WTC11 (cell line): Measurements from ENCODE around the gene TMEM108. TPM values are rescaled to one million over a fixed set of nuclear protein-coding genes. Genes with fewer than 3 reads are reported as not detected.

Source experiments
- ATAC-seq: fragments of 200-7000 bp; cut with Tn5 transposase; 2 replicates; pipeline ENCODE4 v1.10.0; 2021; ENCODE audit warnings: mild to moderate bottlenecking, moderate library complexity
- CTCF ChIA-PET: fragments of 300-600 bp; sonication (Branson Sonifier 250); formaldehyde crosslinking; loops from one replicate; lab custom pipeline; 2021; ENCODE audit warnings: antibody characterized with exemption; lab: Charles Lee
- POLR2A ChIA-PET: fragments of 350-600 bp; sonication (Branson Sonifier 250); formaldehyde crosslinking; loops from one replicate; lab custom pipeline; 2021; ENCODE audit warnings: antibody characterized with exemption; lab: Charles Lee
- DNase-seq: peaks from one replicate; pipeline ENCODE4 v3.0.0; 2021; ENCODE audit warnings: low spot score
- H3K27ac Mint-ChIP-seq: 2 replicates; pipeline ENCODE4 v1.8.0; 2021; ENCODE audit warnings: mixed read lengths
- H3K27me3 Mint-ChIP-seq: 2 replicates; pipeline ENCODE4 v1.8.0; 2021; ENCODE audit warnings: low read depth, mild to moderate bottlenecking, moderate library complexity, mixed read lengths
- H3K36me3 Mint-ChIP-seq: 2 replicates; pipeline ENCODE4 v1.8.0; 2021; ENCODE audit warnings: mixed read lengths
- H3K4me1 Mint-ChIP-seq: 2 replicates; pipeline ENCODE4 v1.8.0; 2022; ENCODE audit warnings: mixed read lengths
- H3K4me3 Mint-ChIP-seq: 2 replicates; pipeline ENCODE4 v1.8.0; 2021; ENCODE audit warnings: mild to moderate bottlenecking, moderate library complexity, mixed read lengths
- H3K9me3 Mint-ChIP-seq: 2 replicates; pipeline ENCODE4 v1.8.0; 2021; ENCODE audit warnings: mixed read lengths
- TEAD4 ChIP-seq: sonication (generic); formaldehyde crosslinking; IDR thresholded peaks from 2 replicates; pipeline ENCODE4 v1.8.0; 2022; ENCODE audit warnings: mild to moderate bottlenecking, missing genetic modification reagents
- ZNF121 ChIP-seq: sonication (generic); formaldehyde crosslinking; IDR thresholded peaks from 2 replicates; pipeline ENCODE4 v1.8.0; 2023; ENCODE audit warnings: missing genetic modification reagents
- ZNF263 ChIP-seq: sonication (generic); formaldehyde crosslinking; IDR thresholded peaks from 2 replicates; pipeline ENCODE4 v1.8.1; 2022; ENCODE audit warnings: low read depth, mild to moderate bottlenecking, moderate library complexity, missing genetic modification reagents
- ZNF317 ChIP-seq: sonication (generic); formaldehyde crosslinking; IDR thresholded peaks from 2 replicates; pipeline ENCODE4 v1.8.1; 2023; ENCODE audit warnings: low read depth, mild to moderate bottlenecking, moderate library complexity, missing genetic modification reagents, borderline replicate concordance
- ZNF396 ChIP-seq: fragments of 250-450 bp; sonication (Bioruptor Pico); IDR thresholded peaks from 2 replicates; pipeline ENCODE4 v1.8.0; 2021; ENCODE audit warnings: mild to moderate bottlenecking, moderate library complexity, borderline replicate concordance
- ZNF423 ChIP-seq: fragments of 250-450 bp; sonication (Bioruptor Pico); IDR thresholded peaks from 2 replicates; pipeline ENCODE4 v2.1.2; 2022; ENCODE audit warnings: mild to moderate bottlenecking, moderate library complexity
- total RNA-seq: library from RNA; stranded (reverse); gene quantifications from 3 replicates; pipeline ENCODE4 v1.2.3, GENCODE V29; 2021
- TF ChIP-seq, protein P1 (sequence below): sonication (generic); formaldehyde crosslinking; IDR thresholded peaks from 2 replicates; pipeline ENCODE4 v1.8.1; 2022; ENCODE audit warnings: missing genetic modification reagents, borderline replicate concordance
- TF ChIP-seq, protein P2 (sequence below): fragments of 250-450 bp; sonication (Bioruptor Pico); IDR thresholded peaks from 2 replicates; pipeline ENCODE4 v1.9.0; 2021; ENCODE audit warnings: moderate library complexity, mild to moderate bottlenecking, inconsistent platforms, borderline replicate concordance
- TF ChIP-seq, protein P3 (sequence below): sonication (generic); formaldehyde crosslinking; IDR thresholded peaks from 2 replicates; pipeline ENCODE4 v1.8.1; 2023; ENCODE audit warnings: mild to moderate bottlenecking, missing genetic modification reagents, moderate library complexity
- TF ChIP-seq, protein P4 (sequence below): sonication (generic); formaldehyde crosslinking; IDR thresholded peaks from 2 replicates; pipeline ENCODE4 v1.8.1; 2022; ENCODE audit warnings: low read depth, missing genetic modification reagents, borderline replicate concordance
- TF ChIP-seq, protein P5 (sequence below): sonication (generic); formaldehyde crosslinking; IDR thresholded peaks from 2 replicates; pipeline ENCODE4 v1.8.1; 2023; ENCODE audit warnings: mild to moderate bottlenecking, missing genetic modification reagents, moderate library complexity
- TF ChIP-seq, protein P6 (sequence below): fragments of 250-450 bp; sonication (Bioruptor Pico); IDR thresholded peaks from 2 replicates; pipeline ENCODE4 v1.9.0; 2021; ENCODE audit warnings: mild to moderate bottlenecking
- TF ChIP-seq, protein P7 (sequence below): sonication (generic); formaldehyde crosslinking; IDR thresholded peaks from 2 replicates; pipeline ENCODE4 v1.8.0; 2022; ENCODE audit warnings: mild to moderate bottlenecking, missing genetic modification reagents
- TF ChIP-seq, protein P8 (sequence below): sonication (generic); formaldehyde crosslinking; IDR thresholded peaks from 2 replicates; pipeline ENCODE4 v1.8.0; 2023; ENCODE audit warnings: mild to moderate bottlenecking, missing genetic modification reagents
- TF ChIP-seq, protein P9 (sequence below): sonication (generic); formaldehyde crosslinking; IDR thresholded peaks from 2 replicates; pipeline ENCODE4 v1.8.0; 2022; ENCODE audit warnings: mild to moderate bottlenecking, missing genetic modification reagents

Gene TMEM108
- total RNA-seq, 1 experiment from 2014 or later, result 14.7 TPM

DNA sequence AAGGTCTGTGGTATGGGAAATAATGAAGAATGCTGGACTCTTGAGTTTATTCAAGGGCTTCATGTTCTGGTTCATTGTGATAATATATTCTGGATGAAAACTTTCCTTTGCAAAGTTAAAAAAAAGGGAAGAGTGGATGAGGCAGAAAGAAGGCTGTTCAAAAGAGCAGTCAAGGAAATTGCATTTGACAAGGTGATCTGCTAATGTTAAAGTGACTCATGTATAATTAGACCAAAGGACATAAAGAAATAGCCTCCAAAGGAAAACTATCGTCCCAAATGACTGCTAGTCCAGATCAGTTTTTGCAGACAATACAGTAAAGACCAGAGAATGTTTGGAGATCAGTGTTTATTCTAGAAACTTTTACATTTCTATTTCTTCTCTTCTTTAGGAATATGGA is 9.8 kb downstream of the TMEM108 start:
- Mint-ChIP-seq H3K4me3 (no peak overlapping the region), H3K27me3 (no peaks in the 10 kb centered on the region)
- CTCF ChIA-PET, result no interaction called here

More for the DNA sequence above, 9.8 kb downstream of the TMEM108 start:
- POLR2A ChIA-PET, result no interaction called here
- DNase-seq, result no peak
- no peak for ATAC-seq
- Mint-ChIP-seq H3K36me3 (peaks cover 11% of the 10 kb centered on the region), H3K27ac (no peak overlapping the region), H3K4me1 (peaks cover 14% of the 10 kb centered on the region), H3K9me3 (no peaks in the 10 kb centered on the region)
- TF ChIP-seq ZNF396 (CRISPR knock-in tag) (no peak), ZNF121 (CRISPR knock-in tag) (no peak), ZNF263 (CRISPR knock-in tag) (no peak), ZNF423 (CRISPR knock-in tag) (no peak), ZNF317 (CRISPR knock-in tag) (no peak), TEAD4 (no peak)
- TF ChIP-seq, protein P1, sequence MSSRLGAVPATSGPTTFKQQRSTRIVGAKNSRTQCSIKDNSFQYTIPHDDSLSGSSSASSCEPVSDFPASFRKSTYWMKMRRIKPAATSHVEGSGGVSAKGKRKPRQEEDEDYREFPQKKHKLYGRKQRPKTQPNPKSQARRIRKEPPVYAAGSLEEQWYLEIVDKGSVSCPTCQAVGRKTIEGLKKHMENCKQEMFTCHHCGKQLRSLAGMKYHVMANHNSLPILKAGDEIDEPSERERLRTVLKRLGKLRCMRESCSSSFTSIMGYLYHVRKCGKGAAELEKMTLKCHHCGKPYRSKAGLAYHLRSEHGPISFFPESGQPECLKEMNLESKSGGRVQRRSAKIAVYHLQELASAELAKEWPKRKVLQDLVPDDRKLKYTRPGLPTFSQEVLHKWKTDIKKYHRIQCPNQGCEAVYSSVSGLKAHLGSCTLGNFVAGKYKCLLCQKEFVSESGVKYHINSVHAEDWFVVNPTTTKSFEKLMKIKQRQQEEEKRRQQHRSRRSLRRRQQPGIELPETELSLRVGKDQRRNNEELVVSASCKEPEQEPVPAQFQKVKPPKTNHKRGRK, result no peak
- TF ChIP-seq, protein P2, sequence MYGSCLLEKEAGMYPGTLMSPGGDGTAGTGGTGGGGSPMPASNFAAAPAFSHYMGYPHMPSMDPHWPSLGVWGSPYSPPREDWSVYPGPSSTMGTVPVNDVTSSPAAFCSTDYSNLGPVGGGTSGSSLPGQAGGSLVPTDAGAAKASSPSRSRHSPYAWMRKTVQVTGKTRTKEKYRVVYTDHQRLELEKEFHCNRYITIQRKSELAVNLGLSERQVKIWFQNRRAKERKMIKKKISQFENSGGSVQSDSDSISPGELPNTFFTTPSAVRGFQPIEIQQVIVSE (CRISPR knock-in tag), result no peak
- TF ChIP-seq, protein P3, sequence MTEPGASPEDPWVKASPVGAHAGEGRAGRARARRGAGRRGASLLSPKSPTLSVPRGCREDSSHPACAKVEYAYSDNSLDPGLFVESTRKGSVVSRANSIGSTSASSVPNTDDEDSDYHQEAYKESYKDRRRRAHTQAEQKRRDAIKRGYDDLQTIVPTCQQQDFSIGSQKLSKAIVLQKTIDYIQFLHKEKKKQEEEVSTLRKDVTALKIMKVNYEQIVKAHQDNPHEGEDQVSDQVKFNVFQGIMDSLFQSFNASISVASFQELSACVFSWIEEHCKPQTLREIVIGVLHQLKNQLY (CRISPR knock-in tag), result no peak
- TF ChIP-seq, protein P4, sequence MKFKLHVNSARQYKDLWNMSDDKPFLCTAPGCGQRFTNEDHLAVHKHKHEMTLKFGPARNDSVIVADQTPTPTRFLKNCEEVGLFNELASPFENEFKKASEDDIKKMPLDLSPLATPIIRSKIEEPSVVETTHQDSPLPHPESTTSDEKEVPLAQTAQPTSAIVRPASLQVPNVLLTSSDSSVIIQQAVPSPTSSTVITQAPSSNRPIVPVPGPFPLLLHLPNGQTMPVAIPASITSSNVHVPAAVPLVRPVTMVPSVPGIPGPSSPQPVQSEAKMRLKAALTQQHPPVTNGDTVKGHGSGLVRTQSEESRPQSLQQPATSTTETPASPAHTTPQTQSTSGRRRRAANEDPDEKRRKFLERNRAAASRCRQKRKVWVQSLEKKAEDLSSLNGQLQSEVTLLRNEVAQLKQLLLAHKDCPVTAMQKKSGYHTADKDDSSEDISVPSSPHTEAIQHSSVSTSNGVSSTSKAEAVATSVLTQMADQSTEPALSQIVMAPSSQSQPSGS, result no peak
- TF ChIP-seq, protein P5, sequence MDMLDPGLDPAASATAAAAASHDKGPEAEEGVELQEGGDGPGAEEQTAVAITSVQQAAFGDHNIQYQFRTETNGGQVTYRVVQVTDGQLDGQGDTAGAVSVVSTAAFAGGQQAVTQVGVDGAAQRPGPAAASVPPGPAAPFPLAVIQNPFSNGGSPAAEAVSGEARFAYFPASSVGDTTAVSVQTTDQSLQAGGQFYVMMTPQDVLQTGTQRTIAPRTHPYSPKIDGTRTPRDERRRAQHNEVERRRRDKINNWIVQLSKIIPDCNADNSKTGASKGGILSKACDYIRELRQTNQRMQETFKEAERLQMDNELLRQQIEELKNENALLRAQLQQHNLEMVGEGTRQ (CRISPR knock-in tag), result no peak
- TF ChIP-seq, protein P6, sequence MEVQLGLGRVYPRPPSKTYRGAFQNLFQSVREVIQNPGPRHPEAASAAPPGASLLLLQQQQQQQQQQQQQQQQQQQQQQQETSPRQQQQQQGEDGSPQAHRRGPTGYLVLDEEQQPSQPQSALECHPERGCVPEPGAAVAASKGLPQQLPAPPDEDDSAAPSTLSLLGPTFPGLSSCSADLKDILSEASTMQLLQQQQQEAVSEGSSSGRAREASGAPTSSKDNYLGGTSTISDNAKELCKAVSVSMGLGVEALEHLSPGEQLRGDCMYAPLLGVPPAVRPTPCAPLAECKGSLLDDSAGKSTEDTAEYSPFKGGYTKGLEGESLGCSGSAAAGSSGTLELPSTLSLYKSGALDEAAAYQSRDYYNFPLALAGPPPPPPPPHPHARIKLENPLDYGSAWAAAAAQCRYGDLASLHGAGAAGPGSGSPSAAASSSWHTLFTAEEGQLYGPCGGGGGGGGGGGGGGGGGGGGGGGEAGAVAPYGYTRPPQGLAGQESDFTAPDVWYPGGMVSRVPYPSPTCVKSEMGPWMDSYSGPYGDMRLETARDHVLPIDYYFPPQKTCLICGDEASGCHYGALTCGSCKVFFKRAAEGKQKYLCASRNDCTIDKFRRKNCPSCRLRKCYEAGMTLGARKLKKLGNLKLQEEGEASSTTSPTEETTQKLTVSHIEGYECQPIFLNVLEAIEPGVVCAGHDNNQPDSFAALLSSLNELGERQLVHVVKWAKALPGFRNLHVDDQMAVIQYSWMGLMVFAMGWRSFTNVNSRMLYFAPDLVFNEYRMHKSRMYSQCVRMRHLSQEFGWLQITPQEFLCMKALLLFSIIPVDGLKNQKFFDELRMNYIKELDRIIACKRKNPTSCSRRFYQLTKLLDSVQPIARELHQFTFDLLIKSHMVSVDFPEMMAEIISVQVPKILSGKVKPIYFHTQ (CRISPR knock-in tag), result no peak
- TF ChIP-seq, protein P7, sequence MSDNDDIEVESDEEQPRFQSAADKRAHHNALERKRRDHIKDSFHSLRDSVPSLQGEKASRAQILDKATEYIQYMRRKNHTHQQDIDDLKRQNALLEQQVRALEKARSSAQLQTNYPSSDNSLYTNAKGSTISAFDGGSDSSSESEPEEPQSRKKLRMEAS (CRISPR knock-in tag), result no peak
- TF ChIP-seq, protein P8, sequence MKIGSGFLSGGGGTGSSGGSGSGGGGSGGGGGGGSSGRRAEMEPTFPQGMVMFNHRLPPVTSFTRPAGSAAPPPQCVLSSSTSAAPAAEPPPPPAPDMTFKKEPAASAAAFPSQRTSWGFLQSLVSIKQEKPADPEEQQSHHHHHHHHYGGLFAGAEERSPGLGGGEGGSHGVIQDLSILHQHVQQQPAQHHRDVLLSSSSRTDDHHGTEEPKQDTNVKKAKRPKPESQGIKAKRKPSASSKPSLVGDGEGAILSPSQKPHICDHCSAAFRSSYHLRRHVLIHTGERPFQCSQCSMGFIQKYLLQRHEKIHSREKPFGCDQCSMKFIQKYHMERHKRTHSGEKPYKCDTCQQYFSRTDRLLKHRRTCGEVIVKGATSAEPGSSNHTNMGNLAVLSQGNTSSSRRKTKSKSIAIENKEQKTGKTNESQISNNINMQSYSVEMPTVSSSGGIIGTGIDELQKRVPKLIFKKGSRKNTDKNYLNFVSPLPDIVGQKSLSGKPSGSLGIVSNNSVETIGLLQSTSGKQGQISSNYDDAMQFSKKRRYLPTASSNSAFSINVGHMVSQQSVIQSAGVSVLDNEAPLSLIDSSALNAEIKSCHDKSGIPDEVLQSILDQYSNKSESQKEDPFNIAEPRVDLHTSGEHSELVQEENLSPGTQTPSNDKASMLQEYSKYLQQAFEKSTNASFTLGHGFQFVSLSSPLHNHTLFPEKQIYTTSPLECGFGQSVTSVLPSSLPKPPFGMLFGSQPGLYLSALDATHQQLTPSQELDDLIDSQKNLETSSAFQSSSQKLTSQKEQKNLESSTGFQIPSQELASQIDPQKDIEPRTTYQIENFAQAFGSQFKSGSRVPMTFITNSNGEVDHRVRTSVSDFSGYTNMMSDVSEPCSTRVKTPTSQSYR (CRISPR knock-in tag), result no peak
- TF ChIP-seq, protein P9, sequence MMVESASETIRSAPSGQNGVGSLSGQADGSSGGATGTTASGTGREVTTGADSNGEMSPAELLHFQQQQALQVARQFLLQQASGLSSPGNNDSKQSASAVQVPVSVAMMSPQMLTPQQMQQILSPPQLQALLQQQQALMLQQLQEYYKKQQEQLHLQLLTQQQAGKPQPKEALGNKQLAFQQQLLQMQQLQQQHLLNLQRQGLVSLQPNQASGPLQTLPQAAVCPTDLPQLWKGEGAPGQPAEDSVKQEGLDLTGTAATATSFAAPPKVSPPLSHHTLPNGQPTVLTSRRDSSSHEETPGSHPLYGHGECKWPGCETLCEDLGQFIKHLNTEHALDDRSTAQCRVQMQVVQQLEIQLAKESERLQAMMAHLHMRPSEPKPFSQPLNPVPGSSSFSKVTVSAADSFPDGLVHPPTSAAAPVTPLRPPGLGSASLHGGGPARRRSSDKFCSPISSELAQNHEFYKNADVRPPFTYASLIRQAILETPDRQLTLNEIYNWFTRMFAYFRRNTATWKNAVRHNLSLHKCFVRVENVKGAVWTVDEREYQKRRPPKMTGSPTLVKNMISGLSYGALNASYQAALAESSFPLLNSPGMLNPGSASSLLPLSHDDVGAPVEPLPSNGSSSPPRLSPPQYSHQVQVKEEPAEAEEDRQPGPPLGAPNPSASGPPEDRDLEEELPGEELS (CRISPR knock-in tag), result no peak
